HG03159 (cell line): ENCODE data around the gene SRPX.

Experiments
- ATAC-seq: cut with Tn5 transposase; IDR thresholded peaks from one replicate; pipeline ENCODE4 v1.9.1; 2021; ENCODE audit warnings: mild to moderate bottlenecking, moderate library complexity; ENCODE audit not compliant: unreplicated experiment

Gene SRPX

GRCh38 chrX:38142610-38143009, 78.1 kb downstream of the SRPX start:
- ATAC-seq: no peak

- ATAC-seq: no peak
Observed at GRCh38 chrX:38138900-38139299, 81.8 kb downstream of the SRPX start.

- ATAC-seq: no peak
Observed at GRCh38 chrX:38138157-38138891, 82.3 kb downstream of the SRPX start.

- no peak for ATAC-seq
Observed at GRCh38 chrX:38129366-38129765, 91.3 kb downstream of the SRPX start.

- no peak for ATAC-seq
Observed at GRCh38 chrX:38127961-38128360, 92.7 kb downstream of the SRPX start.

- ATAC-seq: no peak
Observed at GRCh38 chrX:38126179-38126578, 94.5 kb downstream of the SRPX start.

GRCh38 chrX:38124000-38124399, 96.7 kb downstream of the SRPX start:
- no peak for ATAC-seq

GRCh38 chrX:38117485-38117884, 103.2 kb downstream of the SRPX start:
- no peak for ATAC-seq

GRCh38 chrX:38116706-38117105, 104.0 kb downstream of the SRPX start:
- ATAC-seq: no peak

GRCh38 chrX:38112566-38112965, 108.1 kb downstream of the SRPX start:
- ATAC-seq: peak; percentile 69

- no peak for ATAC-seq
Observed at GRCh38 chrX:38111196-38111595, 109.5 kb downstream of the SRPX start.

- ATAC-seq: no peak
Observed at GRCh38 chrX:38110231-38110630, 110.4 kb downstream of the SRPX start.

- ATAC-seq: no peak
Observed at GRCh38 chrX:38109042-38109898, 111.4 kb downstream of the SRPX start.

- no peak for ATAC-seq
Observed at GRCh38 chrX:38108364-38108763, 112.3 kb downstream of the SRPX start.

- no peak for ATAC-seq
Observed at GRCh38 chrX:38106991-38107655, 113.5 kb downstream of the SRPX start.

- no peak for ATAC-seq
Observed at GRCh38 chrX:38105216-38105725, 115.4 kb downstream of the SRPX start.

GRCh38 chrX:38103857-38104812, 116.5 kb downstream of the SRPX start:
- ATAC-seq: peak; percentile 77

GRCh38 chrX:38102875-38103274, 117.8 kb downstream of the SRPX start:
- no peak for ATAC-seq

- ATAC-seq: no peak
Observed at GRCh38 chrX:38102240-38102639, 118.4 kb downstream of the SRPX start.

- ATAC-seq: no peak
Observed at GRCh38 chrX:38099688-38100087, 121.0 kb downstream of the SRPX start.
